Activated CD8-positive, alpha-beta memory T cell treated with anti-CD3 and anti-CD28 coated beads, Interleukin-2, amount 10 ng/mL, durations not matched to agents 7 days and 5 days (primary cell): ENCODE results near the gene SLC25A31. TPM values are rescaled to one million over a fixed set of nuclear protein-coding genes. Genes with fewer than 3 reads are reported as not detected.

Experiments used
- ATAC-seq: fragments of 150-1000 bp; cut with Tn5 transposase; one replicate; pipeline ENCODE4 v1.10.0; 2021; ENCODE audit warnings: moderate library complexity
- CTCF ChIA-PET: fragments of 350-600 bp; sonication (Branson Sonifier 250); formaldehyde crosslinking; loops from one replicate; lab custom pipeline; 2021; ENCODE audit warnings: antibody characterized with exemption; lab: Charles Lee
- DNase-seq: peaks from one replicate; pipeline ENCODE4 v3.0.0-alpha.2; 2020
- H3K27ac Mint-ChIP-seq: one replicate; pipeline ENCODE4 v1.8.0; 2021; ENCODE audit warnings: mild to moderate bottlenecking, mixed read lengths
- H3K27me3 Mint-ChIP-seq: one replicate; pipeline ENCODE4 v1.8.0; 2021; ENCODE audit warnings: mixed read lengths
- H3K36me3 Mint-ChIP-seq: one replicate; pipeline ENCODE4 v1.8.0; 2021; ENCODE audit warnings: mild to moderate bottlenecking, mixed read lengths
- H3K4me1 Mint-ChIP-seq: one replicate; pipeline ENCODE4 v1.8.0; 2021; ENCODE audit warnings: mixed read lengths
- H3K4me3 Mint-ChIP-seq: one replicate; pipeline ENCODE4 v1.8.0; 2021; ENCODE audit warnings: mild to moderate bottlenecking, moderate library complexity, mixed read lengths
- H3K9me3 Mint-ChIP-seq: one replicate; pipeline ENCODE4 v1.8.0; 2022; ENCODE audit warnings: low read depth, mixed read lengths
- total RNA-seq, 2 experiments: library from RNA; stranded (reverse); gene quantifications; one replicate each; pipeline ENCODE4 v1.2.3, GENCODE V29; 2021

The SLC25A31 gene
- total RNA-seq, 2 experiments from 2014 or later: not detected

DNA sequence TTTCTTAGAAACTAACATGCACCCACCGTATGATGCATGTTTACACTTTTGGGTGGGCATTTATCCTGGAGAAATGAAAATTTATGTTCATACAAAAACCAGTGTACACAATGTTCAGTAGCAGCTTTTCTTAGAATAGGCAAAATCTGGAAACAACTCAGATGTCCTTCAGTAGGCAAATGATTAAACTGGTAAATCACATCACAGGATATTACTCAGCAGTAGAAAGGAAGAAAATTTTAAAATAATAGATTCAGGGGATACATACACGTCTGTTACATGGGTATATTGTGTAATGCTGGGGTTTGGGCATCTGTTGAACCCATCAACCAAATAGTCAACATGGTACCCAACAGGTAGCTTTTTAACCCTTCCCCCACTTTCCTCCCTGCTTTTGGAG is 26.7 kb downstream of the SLC25A31 start:
- H3K36me3 Mint-ChIP-seq: no peaks in the 10 kb centered on the region
- no peak overlapping the region for H3K4me3 Mint-ChIP-seq
- peaks cover 6% of the 10 kb centered on the region for H3K27me3 Mint-ChIP-seq
- H3K27ac Mint-ChIP-seq: no peak overlapping the region
- DNase-seq (no peak), ATAC-seq (no peak)
- H3K4me1 Mint-ChIP-seq: no peaks in the 10 kb centered on the region
- H3K9me3 Mint-ChIP-seq: peaks cover 2% of the 10 kb centered on the region
- CTCF ChIA-PET: no interaction called here

DNA sequence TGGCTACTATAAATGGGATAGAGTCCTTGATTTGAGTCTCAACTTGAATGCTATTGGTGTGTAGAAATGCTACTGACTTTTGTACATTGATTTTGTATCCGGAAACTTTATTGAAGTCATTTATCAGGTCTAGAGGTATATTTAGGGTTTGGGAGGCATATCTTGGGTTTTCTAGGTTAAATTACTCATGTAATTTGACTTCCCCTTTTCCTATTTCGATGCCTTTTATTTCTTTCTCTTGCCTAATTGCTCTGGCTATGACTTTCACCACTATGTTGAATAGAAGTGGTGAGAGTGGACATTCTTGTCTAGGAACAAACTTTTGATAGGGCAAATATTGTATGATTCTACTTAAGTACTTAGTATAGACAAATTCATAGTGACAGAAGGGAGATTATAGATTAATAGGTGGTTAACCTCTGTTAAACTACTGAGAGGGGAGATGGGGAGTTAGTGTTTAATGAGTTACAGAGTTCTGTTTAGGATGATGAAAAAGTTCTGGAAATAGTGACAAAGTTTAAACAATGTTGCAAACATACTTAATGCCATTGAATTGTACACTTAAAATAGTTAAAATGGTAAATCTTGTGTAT is 29.1 kb downstream of the SLC25A31 start:
- DNase-seq (no peak), ATAC-seq (no peak)
- H3K27me3 Mint-ChIP-seq: peaks cover 2% of the 10 kb centered on the region
- CTCF ChIA-PET: no interaction called here
- no peak overlapping the region for H3K27ac Mint-ChIP-seq
- peaks cover 2% of the 10 kb centered on the region for H3K9me3 Mint-ChIP-seq
- no peak overlapping the region for H3K4me3 Mint-ChIP-seq
- H3K36me3 Mint-ChIP-seq: no peaks in the 10 kb centered on the region
- no peaks in the 10 kb centered on the region for H3K4me1 Mint-ChIP-seq

DNA sequence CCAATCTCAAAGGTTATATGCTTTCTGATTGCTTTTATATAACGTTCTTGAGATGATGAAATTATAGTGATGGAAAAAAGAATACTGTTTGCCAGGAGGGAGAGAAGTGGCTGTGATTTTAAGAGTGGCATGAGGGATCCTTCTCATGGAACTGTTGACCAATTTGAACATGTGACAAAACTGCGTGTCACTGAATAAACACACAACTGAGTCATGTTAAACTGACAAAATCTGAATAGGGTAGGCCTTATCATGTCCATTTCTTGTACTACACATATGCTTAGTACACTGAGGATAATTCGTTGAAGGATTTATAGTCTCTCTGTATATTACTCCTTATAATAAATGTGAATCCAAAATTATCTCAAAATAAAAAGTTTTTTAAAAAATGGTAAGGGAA is 29.7 kb downstream of the SLC25A31 start:
- H3K36me3 Mint-ChIP-seq: no peaks in the 10 kb centered on the region
- H3K27me3 Mint-ChIP-seq: peaks cover 2% of the 10 kb centered on the region
- H3K4me1 Mint-ChIP-seq: no peaks in the 10 kb centered on the region
- H3K27ac Mint-ChIP-seq: no peak overlapping the region
- DNase-seq (no peak), ATAC-seq (no peak)
- peaks cover 2% of the 10 kb centered on the region for H3K9me3 Mint-ChIP-seq
- H3K4me3 Mint-ChIP-seq: no peak overlapping the region
- CTCF ChIA-PET: no interaction called here

DNA sequence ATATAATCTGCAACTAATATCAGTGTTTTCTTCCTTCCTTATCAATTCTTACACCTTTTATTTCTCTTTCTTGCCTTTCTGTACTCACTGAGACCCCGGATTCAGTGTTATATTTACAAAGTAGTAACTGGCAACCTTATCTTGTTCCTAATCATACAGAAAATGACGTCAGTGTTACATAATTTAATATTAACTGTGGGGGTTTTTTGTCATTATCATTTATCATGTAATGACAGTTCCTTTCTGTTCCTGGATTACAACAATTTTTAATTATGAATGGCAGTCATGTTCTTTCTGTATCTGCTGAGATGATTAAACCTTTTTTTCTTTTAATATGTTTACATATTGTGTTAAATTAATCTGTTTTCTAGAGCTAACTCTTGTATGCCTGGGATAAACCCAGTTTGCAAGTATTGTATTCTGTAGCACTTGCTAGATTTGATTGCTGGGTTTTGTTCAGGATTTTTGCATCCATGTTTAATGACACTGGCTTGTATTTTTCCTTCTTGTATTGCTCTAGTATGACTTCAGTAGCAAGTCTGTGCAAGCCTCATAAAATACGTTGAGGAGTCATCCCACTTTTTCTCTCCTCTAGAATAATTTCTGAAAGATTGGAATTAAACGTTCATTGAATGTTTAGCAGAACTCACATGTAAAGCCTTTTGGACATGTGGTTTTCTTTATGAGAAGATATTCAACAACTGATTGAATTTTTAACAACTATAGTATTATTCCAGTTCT is 41.5 kb downstream of the SLC25A31 start:
- no peak overlapping the region for H3K27ac Mint-ChIP-seq
- H3K4me3 Mint-ChIP-seq: no peak overlapping the region
- DNase-seq (no peak), ATAC-seq (no peak)
- CTCF ChIA-PET: no interaction called here
- H3K4me1 Mint-ChIP-seq: no peaks in the 10 kb centered on the region
- no peaks in the 10 kb centered on the region for H3K36me3 Mint-ChIP-seq
- no peaks in the 10 kb centered on the region for H3K9me3 Mint-ChIP-seq
- H3K27me3 Mint-ChIP-seq: peaks cover 39% of the 10 kb centered on the region

DNA sequence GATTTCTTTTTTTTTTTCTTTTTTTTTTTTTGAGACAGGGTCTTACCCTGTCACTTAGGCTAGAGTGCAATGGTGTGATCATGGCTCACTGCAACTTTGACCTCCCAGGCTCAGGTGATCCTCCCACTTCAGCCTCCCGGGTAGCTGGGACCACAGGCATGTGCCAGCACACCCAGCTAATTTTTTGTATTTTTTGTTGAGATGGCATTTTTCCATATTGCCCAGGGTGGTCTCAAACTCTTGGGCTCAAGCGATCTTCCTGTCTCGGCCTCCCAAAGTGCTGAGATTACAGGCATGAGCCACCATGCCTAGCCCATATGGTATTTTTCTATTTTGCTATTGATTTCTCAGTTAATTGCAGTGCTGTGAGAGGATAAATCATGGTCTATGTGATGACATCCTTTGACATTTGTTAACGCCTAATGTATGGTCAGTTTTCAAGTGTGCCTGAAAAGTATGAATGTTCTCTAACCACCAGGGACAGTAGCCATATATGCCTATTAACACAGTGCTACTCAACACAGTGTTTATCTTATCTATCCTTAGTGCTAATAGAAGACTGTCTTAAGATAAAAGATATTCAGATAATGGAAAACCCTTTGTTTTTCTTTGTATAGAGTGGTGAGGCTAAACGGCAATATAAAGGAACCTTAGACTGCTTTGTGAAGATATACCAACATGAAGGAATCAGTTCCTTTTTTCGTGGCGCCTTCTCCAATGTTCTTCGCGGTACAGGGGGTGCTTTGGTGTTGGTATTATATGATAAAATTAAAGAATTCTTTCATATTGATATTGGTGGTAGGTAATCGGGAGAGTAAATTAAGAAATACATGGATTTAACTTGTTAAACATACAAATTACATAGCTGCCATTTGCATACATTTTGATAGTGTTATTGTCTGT is 42.8 kb downstream of the SLC25A31 start:
- DNase-seq (no peak), ATAC-seq (no peak)
- Mint-ChIP-seq H3K9me3 (no peaks in the 10 kb centered on the region), H3K27me3 (peaks cover 49% of the 10 kb centered on the region), H3K4me3 (no peak overlapping the region), H3K36me3 (no peaks in the 10 kb centered on the region), H3K4me1 (no peaks in the 10 kb centered on the region), H3K27ac (no peak overlapping the region)
- CTCF ChIA-PET: no interaction called here

DNA sequence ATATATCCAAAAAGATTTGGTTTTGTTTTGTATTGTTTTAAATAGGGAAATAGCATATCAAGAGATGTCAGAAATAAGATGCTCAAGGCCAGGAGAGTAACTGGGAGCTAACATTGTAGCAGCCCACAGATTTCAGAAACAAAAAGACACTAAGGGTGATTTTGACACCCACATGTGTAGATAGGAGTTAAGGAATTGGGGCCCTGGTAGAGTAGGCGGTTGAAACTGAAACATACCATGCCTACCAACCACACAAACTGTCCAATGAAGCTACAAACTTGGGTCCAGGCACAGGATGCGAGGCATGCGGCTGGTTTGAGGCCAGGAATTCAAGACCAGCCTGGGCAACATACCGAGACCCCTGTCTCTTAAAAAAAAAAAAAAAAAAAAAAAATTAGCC is 45.6 kb downstream of the SLC25A31 start:
- peaks cover 70% of the 10 kb centered on the region for H3K27me3 Mint-ChIP-seq
- H3K4me1 Mint-ChIP-seq: no peaks in the 10 kb centered on the region
- no peak for ATAC-seq

DNA sequence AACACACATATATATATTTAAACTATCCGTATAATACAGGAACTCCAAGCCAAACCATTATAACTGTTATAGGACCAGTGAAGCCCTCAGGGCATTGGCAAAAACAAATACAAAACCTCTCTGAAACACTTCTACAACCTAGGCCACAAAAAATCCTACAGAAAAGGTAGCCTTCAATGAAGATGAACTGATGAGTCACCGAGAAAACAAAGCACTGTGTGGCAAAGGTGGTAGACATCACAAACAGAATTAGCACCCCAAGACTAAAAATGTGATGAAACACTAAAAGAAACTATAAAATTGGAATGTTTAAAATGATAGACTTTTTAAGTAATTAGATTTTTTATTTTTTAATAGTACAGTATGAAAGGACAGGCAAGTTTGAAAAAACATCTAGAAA is 46.4 kb downstream of the SLC25A31 start:
- ATAC-seq (no peak), DNase-seq (no peak)
- H3K36me3 Mint-ChIP-seq: peaks cover 2% of the 10 kb centered on the region
- peaks cover 72% of the 10 kb centered on the region for H3K27me3 Mint-ChIP-seq
- H3K4me1 Mint-ChIP-seq: peaks cover 6% of the 10 kb centered on the region
- no peaks in the 10 kb centered on the region for H3K9me3 Mint-ChIP-seq
- CTCF ChIA-PET: no interaction called here
- no peak overlapping the region for H3K27ac Mint-ChIP-seq
- H3K4me3 Mint-ChIP-seq: no peak overlapping the region

More for the DNA sequence above, 45.6 kb downstream of the SLC25A31 start:
- DNase-seq: no peak
- H3K4me3 Mint-ChIP-seq: no peak overlapping the region
- CTCF ChIA-PET: no interaction called here
- H3K27ac Mint-ChIP-seq: no peak overlapping the region
- no peaks in the 10 kb centered on the region for H3K36me3 Mint-ChIP-seq
- H3K9me3 Mint-ChIP-seq: no peaks in the 10 kb centered on the region

DNA sequence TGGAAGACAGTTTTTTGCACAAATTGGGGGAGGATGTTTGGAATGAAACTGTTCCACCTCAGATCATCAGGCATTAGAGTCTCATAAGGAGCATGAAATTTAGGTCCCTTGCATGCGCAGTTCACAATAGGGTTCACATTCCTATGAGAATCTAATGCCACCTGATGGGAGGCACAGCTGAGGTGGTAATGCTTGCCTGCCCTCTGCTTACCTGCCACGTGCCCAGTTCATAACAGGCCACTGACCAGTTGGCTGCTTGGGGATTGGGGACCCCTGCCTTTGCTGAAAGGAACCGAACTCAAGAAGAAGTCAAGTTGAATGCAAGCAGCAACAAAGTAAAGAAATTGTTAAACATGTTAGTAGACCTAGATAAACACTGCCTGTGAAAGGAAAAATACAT is 47.3 kb downstream of the SLC25A31 start:
- ATAC-seq: no peak
- Mint-ChIP-seq H3K4me1 (peaks cover 10% of the 10 kb centered on the region), H3K27ac (no peak overlapping the region), H3K36me3 (peaks cover 2% of the 10 kb centered on the region), H3K27me3 (peaks cover 68% of the 10 kb centered on the region), H3K4me3 (no peak overlapping the region), H3K9me3 (no peaks in the 10 kb centered on the region)
- CTCF ChIA-PET: no interaction called here
- no peak for DNase-seq

DNA sequence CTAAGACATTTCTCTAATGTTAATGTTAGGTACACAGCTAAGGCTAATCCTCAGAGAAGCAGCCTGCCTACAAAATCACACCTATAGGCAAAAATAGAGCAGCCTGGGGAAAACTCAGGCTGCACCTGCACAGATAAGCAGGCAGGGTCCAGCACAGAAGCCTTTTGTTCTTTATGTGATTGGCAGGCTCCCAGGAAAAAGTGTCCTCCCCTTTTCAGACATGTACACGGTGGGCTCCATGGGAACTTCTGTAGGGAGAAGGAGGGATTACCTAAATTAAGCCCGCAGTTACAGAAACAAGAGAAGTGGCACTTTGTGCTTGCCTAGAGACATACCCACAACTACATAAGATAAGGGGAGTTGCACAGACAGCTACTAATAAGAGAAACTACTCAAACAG is 47.9 kb downstream of the SLC25A31 start:
- Mint-ChIP-seq H3K27ac (no peak overlapping the region), H3K36me3 (peaks cover 2% of the 10 kb centered on the region), H3K9me3 (no peaks in the 10 kb centered on the region), H3K4me1 (peaks cover 15% of the 10 kb centered on the region), H3K4me3 (no peak overlapping the region), H3K27me3 (peaks cover 70% of the 10 kb centered on the region)
- CTCF ChIA-PET: interaction anchor here (0.6 kb wide), 1 partner anchor 72 kb away, joined by 4 read pairs; no protein-coding TSS in a partner anchor
- no peak for DNase-seq
- ATAC-seq: no peak

DNA sequence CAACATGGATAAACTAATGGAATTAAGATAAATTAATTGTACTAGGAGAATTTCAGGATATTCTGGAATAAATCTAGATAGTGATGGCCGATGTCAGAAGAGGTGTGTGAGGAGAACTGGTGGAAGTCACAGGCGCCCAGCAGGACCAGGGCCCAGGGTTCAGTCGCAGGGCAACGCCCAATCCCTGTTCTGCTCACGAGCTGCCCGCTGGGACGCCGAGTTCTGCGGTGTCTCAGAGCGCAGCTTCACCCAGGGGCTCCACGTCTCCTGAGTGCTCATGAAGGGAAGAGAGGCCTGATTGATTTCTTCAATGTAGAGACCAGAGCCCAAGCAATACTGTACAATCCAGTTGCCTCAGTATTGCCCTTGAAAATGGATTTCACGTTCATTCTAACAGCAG is 50.4 kb downstream of the SLC25A31 start:
- Mint-ChIP-seq H3K27ac (no peak overlapping the region), H3K4me3 (no peak overlapping the region), H3K27me3 (peaks cover 80% of the 10 kb centered on the region), H3K36me3 (peaks cover 2% of the 10 kb centered on the region), H3K4me1 (peaks cover 18% of the 10 kb centered on the region), H3K9me3 (no peaks in the 10 kb centered on the region)
- DNase-seq (no peak), ATAC-seq (no peak)
- CTCF ChIA-PET: no interaction called here

DNA sequence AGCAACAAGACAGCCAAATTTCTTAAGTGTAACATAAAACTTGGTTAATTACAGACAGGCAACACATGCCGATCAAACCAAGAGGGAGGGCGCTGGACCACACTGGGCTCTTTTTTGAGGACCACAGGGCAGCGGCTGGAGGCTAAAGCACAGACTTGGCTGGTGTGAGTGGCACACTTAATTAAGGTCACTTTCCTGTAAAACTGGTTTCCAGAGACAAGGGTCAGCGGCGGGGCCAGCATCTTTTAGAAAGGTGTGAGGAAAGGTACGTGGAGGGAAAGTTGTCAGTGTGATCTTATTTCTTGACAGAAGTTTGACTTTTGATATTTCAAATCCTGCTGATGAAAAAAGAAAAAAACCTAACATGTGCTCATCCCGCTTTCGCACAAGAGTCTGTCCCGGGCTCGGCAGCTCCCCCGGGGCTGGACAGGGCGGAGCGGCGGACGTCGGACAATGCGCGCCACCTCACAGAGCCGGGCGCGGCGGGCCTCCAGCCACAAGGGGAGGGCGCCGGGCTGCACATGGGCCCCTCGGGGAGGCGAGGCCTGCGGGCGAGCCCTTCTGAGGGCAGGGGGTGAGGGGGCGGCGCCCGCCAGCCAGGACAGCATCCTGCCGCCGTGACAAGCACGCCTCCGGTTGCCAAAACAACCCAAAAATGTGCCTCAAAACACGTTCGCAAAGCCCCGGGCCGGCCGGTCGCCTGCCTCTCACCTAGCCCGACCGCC is 51.3 kb downstream of the SLC25A31 start:
- Mint-ChIP-seq H3K27ac (peak overlapping the region; percentile 19), H3K36me3 (peaks cover 2% of the 10 kb centered on the region), H3K4me1 (peaks cover 18% of the 10 kb centered on the region), H3K4me3 (peak overlapping the region; percentile 76), H3K27me3 (peaks cover 82% of the 10 kb centered on the region), H3K9me3 (no peaks in the 10 kb centered on the region)
- peak; percentile 56 for ATAC-seq
- no peak for DNase-seq
- CTCF ChIA-PET: no interaction called here

DNA sequence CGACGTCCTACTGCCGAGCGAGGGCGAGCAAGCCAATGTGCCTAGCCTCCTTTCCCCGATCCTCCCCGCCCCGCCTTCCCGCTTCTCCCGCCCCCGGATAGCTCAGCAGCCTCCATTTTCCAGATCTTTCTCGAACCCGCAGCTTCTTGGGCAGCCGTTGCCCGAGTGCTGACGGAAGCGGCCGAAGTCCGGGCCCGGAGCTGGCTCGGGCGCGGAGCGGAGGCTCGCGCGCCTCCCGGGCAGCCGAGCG is 51.8 kb downstream of the SLC25A31 start:
- CTCF ChIA-PET: no interaction called here
- peak; percentile 82 for ATAC-seq

More for the DNA sequence above, 51.8 kb downstream of the SLC25A31 start:
- Mint-ChIP-seq H3K4me1 (peaks cover 18% of the 10 kb centered on the region), H3K27me3 (peaks cover 79% of the 10 kb centered on the region), H3K4me3 (peak overlapping the region; percentile 76), H3K27ac (peak overlapping the region; percentile 19), H3K36me3 (peaks cover 2% of the 10 kb centered on the region), H3K9me3 (no peaks in the 10 kb centered on the region)
- DNase-seq: peak; percentile 67
